HG03521 (cell line): ENCODE results near the gene KLF14.
"Not testable (repeated sequence)": the region's sequence is repeated elsewhere in the genome, so short reads cannot be mapped to it uniquely, and the experiment has no call there.

Source experiments
- ATAC-seq: cut with Tn5 transposase; IDR thresholded peaks from one replicate; pipeline ENCODE4 v1.9.1; 2021; ENCODE audit warnings: mild to moderate bottlenecking, moderate library complexity; ENCODE audit not compliant: unreplicated experiment

Gene KLF14

DNA sequence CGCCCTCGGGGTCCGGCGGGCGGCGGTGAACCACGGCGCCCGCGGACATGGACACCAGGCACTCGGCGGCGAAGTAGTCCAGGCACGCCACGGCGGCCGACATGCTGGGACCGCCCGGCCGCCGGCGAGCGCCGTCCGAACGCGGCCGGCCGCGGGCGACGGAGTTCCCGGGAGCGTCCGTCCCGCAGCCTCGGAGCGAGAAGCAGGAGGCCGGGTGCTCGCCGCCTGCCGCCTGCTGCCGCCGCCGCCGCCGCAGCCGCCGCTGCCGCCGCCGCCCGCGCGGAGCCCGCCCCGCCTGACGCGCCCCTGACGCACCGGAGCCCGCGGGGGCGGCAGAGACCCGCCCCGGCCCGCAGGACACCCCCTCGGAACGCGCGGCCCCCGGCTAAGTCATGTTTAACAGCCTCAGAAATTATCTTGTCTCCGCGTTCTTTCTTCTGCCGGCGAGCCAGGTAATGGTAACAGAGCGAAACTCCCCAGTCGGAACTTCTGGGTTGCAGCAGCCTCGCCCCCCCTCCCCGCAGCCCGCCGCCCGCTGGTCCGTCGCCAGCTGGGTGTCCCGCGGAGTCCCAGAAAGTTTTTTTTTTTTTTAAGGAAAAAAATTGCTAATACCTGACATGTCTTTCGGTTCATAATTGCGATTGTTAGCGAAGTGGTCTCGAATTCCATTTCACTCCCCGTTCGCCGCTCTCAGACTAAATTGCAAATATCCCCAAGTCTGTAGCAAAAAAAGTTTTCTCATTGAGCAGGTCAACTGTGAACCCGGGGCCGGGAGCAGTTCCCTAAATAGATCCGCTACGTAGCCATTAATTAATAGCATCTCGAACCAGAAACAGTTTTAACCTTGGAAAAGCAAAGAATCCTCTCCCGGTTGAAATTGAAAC, at the start of gene KLF14:
KLF14 (minus strand) TSS at position 277 of the 884 bp plus-strand sequence; CDS start at position 103, 174 bp downstream.
- ATAC-seq, result no peak

DNA sequence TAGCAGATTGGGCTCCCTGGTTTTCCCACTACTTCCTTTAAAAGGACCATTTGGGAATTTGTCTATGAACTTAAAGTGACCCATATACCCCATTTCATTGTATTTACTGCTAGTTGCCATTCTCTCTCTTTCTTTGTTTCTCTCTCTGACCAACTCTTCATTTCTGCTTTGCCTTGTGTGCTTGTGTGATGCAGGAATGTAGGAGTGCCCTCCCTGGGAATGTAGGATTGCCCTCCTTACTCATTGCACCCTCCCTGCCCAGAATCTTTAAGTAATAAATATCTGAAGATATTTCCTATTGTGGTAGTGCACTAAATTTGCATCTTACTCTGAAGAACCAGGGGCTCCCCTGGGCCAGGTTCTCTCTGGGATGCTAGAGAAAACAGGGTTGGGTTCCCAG, 47.3 kb upstream of the KLF14 start:
- ATAC-seq, result no peak

DNA sequence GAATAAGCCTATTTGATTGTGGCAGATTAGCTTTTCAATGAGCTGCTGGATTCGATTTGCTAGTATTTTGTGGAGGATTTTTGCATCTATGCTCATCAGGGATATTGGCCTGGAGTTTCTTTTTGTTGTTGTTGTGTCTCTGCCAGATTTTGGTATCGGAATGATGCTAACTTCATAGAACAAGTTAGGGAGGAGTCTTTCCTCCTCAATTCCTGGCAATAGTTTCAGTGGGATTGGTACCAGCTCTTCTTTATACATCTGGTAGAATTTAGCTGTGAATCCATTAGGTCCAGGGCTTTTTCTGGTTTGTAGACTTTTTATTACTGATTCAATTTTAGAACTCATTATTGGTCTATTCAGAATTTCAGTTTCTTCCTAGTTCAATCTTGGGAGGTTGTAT, 43.4 kb upstream of the KLF14 start:
- ATAC-seq, result no peak

DNA sequence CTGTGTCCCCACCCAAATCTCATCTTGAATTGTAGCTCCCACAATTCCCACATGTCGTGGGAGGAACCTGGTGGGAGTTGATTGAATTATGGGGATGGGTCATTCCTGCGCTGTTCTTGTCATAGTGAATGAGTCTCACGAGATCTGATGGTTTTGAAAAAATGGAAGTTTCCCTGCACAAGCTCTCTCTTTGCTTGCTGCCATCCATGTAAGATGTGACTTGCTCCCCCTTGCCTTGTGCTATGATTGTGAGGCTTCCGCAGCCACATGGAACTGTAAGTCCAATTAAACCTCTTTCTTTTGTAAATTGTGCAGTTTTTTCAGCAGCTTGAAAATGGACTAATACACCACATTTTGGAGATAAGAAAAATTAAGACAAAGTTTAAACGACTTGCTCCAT, 38.4 kb upstream of the KLF14 start:
- not testable (repeated sequence) for ATAC-seq

DNA sequence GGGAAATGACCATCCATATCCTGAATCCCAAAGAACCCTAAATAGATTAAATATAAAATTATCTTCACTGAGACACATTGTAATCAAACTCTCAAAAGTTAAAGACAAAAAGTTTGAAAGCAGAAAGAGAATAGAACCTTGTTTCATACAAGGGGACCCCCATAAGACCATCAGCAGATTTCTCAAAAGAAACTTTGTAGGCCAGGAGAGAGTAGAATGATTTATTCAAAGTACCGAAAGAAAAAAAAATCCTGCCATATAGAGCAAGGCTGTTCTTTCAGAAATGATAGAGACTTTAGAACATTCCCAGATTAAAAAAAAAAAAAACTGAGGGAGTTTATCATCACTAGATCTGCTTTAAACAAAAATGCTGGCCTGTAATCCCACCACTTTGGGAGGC, 34.8 kb upstream of the KLF14 start:
- no peak for ATAC-seq

DNA sequence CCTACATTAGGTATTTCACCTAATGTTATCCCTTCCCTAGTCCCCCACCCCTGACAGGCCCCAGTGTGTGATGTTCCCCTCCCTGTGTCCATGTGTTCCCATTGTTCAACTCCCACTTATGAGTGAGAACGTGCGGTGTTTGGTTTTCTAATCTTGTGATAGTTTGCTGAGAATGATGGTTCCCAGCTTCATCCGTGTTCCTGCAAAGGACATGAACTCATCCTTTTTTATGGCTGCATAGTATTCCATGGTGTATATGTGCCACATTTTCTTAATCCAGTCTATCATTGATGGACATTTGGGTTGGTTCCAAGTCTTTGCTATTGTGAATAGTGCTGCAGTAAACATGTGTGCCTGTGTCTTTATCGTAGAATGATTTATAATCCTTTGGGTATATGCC, 30.6 kb upstream of the KLF14 start:
- ATAC-seq, result not testable (repeated sequence)

DNA sequence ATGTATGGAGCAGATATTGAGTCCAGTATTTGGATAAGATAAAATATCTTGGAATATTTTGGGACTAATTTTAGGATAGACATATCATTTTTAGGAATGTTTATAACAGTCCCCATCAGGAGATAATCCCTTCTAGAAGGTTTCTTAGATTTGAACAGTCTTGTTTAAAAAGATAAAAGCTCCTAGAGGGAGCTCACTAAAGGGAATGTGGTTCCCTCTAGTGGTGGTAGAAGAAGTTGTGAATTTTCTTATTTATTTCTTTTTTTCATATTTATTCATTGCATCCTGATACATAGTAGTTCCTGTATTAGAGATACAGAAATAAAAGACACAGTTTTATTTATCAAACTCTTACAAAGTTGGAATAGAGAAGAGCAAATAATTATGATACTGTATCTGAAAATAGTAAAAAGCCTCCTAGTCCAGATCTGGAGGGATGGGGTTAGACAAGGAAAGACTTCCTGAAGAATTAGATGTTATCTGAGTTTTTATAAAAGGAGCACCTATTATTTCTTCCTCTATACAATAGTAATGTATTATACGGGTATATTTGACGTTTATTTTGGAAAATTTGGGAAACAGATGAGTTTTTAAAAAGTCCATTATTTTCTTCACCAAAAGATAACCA, 24.5 kb upstream of the KLF14 start:
- ATAC-seq, result no peak

DNA sequence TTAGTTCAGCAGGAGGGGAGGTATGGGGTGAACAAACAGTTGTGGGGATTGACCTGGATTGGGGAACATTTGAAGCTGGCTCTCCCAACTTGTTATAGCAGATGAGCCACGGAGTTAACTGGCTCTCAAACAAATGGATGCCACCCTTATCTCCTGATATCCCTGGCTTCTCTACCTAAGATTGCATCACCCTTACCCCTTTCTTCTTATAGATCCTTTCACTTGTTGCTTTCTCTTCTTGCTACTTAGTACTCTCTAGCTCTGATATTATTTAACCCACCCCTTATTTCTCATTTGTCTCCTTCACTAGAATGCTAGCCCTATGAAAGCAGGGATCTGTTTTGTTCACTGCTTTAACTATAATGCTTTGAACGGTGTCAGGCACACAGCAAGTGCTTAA, 22.3 kb upstream of the KLF14 start:
- no peak for ATAC-seq

DNA sequence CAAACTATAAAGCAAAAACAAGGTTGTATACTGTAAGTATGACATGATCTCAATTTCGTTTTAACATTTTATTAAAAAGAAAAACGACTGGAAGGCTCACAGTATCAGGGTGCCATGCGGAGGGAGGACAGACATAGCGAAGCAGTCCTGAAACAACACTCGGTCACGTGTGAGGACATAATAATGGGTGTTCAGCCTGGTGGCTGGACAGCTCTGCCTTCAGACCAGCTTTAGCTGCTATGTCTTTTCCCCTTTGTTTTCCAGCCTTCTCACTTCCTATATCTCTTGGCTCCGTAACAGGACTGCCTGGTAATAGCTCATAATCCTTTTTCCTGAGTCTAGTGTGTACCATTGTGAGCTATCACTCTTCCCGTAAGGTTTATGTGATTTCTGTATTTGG, 18.4 kb upstream of the KLF14 start:
- ATAC-seq, result no peak

DNA sequence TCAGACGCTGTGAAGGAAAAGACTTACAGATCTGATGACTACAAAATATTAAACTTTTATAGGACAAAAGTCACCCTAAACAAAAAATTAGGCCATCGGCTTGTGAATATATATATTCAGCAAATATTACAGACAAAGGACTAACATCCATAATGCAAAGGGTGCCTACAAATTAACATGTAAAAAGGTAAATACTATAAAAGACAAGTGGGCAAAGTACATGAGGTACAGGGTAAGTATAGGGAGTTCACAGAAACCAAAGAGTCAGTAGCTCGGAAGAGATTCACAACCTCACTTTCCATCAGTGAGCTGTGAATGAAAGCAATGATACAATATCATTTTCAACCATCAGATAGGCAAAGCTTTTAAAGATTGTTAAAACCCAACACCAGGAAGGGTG, 16.7 kb upstream of the KLF14 start:
- ATAC-seq, result no peak

DNA sequence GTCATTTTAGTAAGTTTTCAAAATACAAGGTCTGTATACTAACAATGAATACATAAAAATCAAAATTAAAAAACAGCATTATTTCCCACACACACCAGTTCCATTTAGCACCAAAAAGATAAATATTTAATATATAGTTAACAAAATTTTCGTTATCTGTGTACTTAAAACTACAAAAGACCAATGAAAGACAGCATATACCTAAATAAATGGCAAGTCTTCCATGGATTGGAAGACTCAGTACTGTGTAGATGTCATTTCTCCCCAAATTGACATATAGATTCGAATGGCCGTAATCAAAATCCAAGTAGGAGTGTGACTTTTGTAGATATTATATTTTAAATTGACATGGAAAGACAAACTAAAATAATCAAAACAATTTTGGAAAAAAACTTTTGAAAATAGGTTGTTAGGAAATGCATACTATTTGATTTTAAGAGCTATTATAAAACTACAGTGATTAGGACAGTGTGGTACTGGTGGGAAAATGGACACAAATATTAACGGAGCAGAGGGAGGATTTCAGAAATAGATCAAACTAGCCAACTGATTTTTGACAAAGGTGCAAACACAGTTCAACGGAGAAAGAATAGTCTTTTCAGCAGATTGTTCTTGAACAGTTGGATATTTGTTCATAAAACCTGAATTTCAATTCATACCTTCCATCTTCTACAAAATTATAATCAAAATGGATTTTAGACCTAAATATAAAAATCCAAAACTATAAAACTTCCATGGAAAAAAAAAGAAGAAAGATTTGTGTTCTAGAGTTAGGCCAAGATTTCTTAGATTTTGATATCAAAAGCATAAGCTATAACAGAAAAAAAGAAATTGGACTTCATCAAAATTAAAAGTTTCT, 14.8 kb upstream of the KLF14 start:
- no peak for ATAC-seq

DNA sequence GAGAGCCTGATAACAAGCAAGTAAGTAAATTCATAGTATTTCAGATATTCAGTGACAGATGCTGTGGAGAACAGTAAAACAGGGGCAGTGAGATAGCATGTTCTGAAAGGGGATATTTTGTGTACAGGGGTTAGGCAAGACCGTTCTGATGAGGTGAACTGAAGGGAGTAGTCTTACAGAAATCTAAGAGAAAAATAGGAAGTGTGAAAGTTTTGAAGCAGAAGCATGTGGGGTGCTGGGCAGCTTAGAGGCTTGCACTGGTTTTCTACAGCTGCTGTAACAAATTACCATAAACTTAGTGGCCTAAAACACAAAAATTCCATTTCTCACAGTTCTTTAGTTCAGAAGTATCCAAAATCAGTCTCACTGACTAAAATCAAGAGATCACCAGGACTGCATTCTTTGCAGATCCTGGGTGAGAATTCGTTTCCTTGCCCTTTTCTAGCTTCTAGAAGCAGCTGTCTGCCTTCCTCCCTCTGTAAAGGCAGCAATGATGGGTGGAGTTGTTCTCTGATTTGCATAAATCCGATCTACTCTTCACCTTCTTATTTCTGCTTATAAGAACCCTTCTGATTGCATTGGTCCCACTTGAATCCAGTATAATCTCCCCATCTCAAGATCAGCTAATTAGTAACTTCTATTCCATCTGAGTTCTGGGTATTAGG, 7.5 kb upstream of the KLF14 start:
- ATAC-seq, result no peak

DNA sequence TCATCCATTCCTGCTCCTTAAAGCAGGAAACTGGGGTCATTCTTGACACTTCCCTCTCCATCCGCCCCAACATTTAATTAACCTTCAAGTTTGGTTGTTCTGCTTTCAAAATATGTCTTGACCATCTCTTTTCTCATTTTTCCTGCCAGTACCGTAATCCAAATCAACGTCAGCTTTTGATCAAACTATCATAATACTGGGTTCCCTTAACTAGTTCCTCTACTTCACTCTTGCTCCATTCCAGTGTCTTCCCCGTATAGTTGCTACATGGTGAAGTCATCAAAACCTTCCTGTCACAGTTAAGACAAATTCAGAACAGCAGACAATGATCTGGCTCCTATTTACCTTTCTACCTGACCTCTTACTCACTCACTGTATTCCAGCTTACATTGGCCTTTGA, 6.6 kb upstream of the KLF14 start:
- no peak for ATAC-seq

DNA sequence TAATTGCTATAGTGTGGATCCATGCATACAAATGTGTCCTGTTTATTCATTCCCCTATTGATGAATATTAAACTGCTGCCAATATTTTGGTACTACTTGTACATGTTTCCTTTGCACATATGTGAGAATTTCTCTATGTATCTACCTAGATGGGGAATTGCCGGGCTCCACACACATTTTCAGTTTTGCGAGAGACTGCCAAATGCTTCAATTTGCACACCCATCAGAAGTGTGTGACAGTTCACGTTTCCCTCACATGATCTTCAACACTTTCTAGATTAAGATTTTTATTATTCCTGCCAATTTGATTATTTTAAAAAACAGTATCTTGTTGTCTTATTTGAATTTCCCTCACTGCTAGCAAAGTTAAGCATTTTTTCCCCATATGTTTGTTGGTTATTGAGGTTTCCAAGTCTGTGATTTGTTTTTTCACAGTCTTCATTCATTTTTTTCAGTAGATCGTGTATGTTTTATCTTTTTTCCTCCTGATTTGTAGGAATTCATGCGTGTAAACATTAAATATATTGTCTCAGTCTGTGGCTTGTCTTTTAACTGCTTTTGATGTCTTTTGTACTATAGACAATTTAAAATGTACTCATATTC, 2.4 kb upstream of the KLF14 start:
- no peak for ATAC-seq

DNA sequence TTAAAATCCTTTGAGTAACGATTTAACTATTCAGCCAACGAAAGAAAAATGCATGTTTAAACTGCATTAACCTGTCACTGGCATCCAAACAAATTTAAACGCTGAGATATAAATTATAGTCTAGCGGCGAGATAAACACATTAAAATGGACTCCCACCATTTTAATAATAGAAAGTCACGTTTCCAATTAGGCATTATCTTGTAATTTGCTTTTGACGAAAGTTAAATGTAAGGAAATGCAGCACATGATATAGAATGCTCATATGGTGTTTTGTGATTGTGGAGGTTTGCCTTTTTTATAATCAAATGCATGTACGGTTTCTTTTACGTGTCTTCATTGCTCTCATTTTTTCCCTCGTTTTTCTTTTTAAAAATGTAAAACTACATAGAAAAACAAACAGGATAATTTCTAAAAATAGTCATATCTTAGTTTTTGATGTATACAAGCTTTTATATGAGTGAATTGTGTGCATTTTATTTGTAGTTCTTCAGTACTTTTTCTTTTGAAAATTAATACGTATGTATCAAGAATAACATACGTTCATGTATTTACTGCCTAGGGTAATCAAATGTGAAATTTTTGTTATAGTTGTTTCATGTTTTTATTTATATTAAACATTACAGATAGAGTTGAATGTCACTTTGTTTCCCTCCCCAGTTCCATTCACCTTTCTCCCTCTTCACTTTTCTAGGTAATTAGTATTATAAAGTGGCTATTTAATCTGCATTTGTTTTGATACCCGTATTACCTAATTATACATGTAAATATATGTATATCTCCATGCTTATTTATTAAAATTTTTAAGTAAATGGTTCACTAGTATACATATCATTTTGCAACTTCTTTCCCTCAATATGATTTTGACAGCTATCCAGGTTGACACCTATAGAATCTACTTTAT, 1.1 kb upstream of the KLF14 start:
- no peak for ATAC-seq

DNA sequence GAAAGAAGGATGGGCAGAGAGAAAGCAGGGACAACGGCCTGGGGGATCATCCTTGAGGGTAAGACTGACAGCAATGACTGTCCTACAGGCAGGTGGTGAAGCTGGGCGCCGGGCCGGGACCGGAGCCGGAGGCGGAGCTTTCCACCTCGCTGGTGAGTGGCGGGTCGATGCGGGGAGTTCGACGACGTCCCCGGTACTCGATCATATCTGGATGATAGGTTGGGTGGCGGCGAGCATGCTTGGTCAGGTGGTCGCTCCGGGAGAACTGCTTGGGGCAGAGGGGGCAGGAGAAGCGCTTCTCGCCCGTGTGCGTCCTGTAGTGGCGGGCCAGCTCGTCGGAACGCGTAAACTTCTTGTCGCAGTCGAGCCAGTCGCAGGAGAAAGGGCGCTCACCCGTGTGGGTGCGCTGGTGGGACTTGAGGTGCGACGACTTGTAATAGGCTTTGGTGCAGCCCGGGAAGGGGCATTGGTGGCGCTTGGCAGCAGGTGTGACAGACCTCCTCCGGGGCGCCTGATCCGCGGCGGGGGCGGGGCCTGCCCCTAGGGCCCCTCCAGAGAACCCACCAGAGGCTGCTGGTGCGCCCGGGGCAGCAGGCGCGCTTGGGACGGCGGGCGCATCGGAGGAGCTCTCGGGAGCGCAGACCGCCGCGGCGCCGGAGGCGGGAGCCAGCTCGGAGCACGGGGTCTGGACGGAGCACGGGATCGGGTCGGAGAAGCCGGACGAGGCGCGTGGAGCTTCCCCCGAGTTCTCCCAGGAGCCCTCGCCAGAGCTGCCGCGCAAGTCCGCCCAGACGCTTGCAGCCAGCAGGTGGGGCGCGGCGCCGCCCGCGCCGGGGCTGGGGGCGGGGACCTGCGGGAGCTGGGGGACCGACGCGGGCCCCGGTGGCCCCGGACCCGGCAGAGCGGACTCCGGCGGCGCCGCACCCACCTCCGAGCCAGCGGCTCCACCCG, 752 bp downstream of the KLF14 start:
- ATAC-seq, result no peak

DNA sequence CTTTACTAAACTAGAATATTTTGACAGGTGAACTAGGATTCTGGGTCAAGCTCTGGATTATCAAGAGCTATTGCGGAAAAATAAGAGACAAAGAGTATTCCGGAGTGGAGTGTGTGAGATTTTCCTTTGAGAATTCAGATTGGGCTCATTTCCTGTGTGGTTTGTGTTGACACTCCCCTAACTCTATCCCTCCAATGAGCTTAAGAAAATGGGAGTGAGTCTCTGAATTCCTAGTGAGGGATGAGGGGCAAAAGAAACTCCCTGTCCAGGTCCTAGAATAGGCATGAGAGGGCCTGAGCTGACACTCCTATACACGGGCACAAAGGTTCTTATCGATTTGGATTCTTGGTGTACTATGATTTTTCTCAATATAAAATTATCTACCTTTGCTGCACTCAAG, 10.2 kb downstream of the KLF14 start:
- ATAC-seq, result no peak

DNA sequence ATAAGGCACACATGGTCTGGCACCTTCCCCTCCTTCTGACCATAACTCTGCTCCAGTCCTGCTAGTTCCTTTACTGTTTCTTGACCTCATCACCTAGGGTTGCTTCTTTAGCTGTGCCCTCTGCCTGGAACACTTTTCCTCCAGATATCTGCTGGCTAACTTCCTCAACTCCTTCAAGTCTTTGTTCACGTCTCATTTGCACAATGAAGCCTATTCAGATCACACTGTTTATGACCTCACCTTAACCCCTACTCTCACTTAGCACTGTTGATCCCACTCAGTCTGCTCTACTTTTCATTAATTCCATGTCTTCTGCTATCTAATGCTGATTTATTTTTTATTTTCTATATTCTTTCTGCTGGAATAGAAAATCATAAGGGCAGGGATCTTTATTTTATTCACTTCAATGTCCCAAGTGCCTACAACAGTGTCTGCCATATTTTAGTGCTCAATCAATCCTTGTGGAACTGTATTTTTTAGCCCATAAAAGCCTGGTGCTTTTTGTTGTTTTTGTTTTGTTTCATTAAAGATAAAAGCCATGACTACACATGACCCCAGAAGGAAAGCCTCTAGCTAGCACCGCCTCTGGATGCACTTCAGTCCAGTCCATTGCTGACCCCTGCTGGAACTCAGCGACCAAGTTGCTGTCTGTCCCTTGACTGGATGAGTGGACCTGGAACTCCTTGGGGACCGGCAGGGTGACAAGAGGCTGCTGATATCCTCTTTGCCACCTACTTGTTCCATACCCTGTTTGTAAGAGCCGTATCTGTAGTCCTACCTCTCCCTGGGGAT, 12.3 kb downstream of the KLF14 start:
- ATAC-seq, result no peak
